SH-SY5Y (cell line): ENCODE data around the gene BAIAP2L2.

ENCODE experiments used
- GATA2 ChIP-seq: IDR thresholded peaks from 2 replicates; pipeline ENCODE4 v1.6.1; 2011; ENCODE audit warnings: mild to moderate bottlenecking, low read depth, low read length
- GATA3 ChIP-seq: IDR thresholded peaks from 2 replicates; pipeline ENCODE4 v1.6.1; 2011; ENCODE audit warnings: low read depth, mild to moderate bottlenecking, low read length, moderate library complexity

- TF ChIP-seq GATA3 (no peak), GATA2 (no peak)
These were observed 68.6 kb downstream of the BAIAP2L2 start for GRCh38 chr22:38041760-38042487.
